A549 treated with Hydrocortisone at 1 μM for 4 hours (cell line): ENCODE data around the gene KCNQ1. TPM values are rescaled to one million over a fixed set of nuclear protein-coding genes. Genes with fewer than 3 reads are reported as not detected.

Experiments
- total RNA-seq: library from RNA; stranded (reverse); fragments of 200-300 nt; extraction: Qiagen RNA extraction; gene quantifications from 5 replicates; pipeline ENCODE4 v1.2.3, GENCODE V29; 2022

The KCNQ1 gene
- total RNA-seq = 0.71 to 0.97 TPM (median 0.78 TPM) in 5 replicates

GRCh38 chr11:2444821-2445745 is at the start of gene KCNQ1:
KCNQ1 (plus strand) TSS chr11:2445008; CDS start chr11:2445099, 91 bp downstream.

GRCh38 chr11:2400069-2400761 is 44.6 kb upstream of the KCNQ1 start, which contains the start of gene TSSC4:
TSSC4 (plus strand) TSS chr11:2400750; CDS start chr11:2402634, 1,884 bp downstream.

DNA sequence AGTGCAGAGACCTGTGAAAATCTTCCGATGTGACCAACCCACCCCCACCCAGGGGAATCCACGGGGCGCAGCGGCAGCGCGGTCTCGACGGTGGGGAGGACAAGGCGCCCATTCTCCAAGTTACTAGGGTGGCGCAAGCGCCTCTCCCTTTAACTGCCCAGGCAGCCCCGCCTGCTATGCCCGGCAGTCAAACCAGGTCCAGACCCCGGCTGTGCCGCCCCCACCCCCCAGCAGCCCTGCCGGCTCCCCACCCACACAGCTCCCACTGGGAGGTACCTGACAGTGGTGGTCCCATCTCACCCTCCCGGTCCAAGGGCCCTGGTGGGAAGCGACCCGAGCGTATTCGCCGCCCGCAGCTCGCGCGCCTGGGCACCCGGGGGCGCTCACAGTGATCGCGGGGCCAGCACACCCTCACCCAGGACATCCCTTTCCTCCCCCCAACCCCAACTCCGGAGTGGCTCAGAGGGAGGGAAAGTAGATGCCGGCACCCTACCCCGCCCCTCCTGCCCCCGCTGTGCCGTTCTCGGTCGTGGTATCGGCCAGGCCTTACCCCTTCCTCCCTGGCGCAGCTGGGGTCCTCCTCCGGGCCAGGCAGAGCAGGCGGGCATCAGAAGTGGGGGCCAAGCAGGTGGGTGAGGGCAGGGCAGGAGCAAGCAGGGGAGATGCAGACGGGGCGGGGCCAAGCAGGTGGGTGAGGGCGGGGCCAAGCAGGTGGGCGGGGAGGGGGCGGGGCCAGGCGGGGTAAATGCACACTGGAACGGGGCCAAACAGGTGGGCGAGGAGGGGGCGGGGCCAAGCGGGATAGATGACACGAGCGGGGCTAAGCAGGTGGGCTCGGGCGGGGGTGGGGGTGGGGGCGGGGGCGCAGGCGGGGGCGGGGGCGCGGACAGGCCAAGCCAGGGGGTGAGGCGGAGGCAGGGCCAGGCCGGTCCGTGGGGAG is 657 bp upstream of the KCNQ1 start, which contains the start of gene TRPM5:
Gene TRPM5, minus strand, starts transcription at position 634 of the 940 bp plus-strand sequence. CDS start 21,478 bp downstream, outside the sequence.

DNA sequence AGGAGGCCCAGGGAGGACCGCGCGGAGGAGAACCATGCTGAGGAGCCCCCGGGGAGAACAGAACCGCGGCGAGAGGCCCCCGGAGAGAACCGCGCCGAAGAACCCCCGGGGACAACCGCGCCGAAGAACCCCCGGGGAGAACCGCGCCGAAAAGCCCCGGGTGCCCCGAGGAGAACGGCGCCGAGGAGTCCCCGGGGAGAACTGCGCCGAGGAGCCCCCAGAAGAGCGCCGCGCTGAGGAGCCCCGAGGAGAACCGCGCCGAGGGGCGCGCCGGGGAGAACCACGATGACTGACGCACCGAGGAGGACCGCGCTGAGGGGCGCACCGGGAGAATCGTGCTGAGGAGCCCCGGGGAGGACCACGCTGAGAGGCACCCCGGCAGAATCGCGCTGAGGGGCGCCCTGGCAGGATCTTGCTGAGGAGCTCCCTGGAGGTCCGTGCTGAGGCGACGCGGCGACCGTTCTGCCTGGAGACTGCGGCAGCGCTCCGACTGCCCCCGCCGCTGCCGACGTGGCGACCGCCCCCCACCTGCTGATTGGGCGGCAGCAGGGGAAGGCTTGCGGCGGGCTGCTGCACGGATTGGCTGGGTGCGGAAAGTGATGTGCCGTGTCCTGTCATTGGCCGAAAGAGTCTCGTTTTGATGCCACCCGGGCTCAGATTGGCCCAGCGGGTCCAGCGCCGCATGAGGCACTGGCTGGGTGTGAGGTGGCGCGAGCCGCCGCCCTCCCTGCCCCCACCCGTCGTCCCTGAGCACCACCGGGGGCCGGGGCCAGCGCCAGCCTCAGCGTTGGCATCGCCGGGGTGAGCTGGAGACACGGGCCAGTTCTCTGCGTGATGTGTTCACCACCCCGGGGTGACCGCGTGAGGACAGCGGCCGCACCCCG is 255.0 kb downstream of the KCNQ1 start, which contains the start of gene KCNQ1OT1:
Gene KCNQ1OT1, minus strand, starts transcription at position 464 of the 884 bp plus-strand sequence.

GRCh38 chr11:2885678-2886081 is 440.9 kb downstream of the KCNQ1 start, which contains the start of gene CDKN1C:
CDKN1C (minus strand) TSS chr11:2885775; CDS start chr11:2885456, 319 bp downstream.

Other genes with a start within 250 kb of the KCNQ1 start
- gene ASCL2, start 174.4 kb upstream of the KCNQ1 start, total RNA-seq = not detected in 5 replicates
- not detected in 5 replicates for gene C11orf21, start 143.1 kb upstream of the KCNQ1 start, total RNA-seq
- gene TSPAN32, start 143.0 kb upstream of the KCNQ1 start, total RNA-seq = not detected in 5 replicates
- 332 to 426 TPM (median 412 TPM) in 5 replicates for gene CD81, start 67.7 kb upstream of the KCNQ1 start, total RNA-seq
- 49.0 to 80.6 TPM (median 64.7 TPM) in 5 replicates for gene TSSC4, start 44.3 kb upstream of the KCNQ1 start, total RNA-seq
- gene TRPM5, start 494 bp upstream of the KCNQ1 start, total RNA-seq = not detected in 5 replicates